ENCODE results near the gene CENPK.

The CENPK gene

DNA sequence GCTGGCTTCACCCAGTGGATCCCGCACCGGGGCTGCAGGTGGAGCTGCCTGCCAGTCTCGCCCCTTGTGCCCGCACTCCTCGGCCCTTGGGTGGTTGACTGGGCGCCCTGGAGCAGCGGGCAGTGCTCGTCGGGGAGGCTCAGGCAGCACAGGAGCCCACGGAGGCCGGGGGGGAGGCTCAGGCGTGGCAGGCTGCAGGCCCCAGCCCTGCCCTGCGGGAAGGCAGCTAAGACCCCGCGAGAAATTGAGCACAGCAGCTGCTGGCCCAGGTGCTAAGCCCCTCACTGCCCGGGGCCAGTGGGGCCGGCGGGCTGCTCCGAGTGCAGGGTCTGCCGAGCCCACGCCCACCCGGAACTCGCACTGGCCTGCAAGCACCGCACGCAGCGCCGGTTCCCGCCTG lies 77.6 kb downstream of the CENPK start:
- TF ChIP-seq, protein P1, sequence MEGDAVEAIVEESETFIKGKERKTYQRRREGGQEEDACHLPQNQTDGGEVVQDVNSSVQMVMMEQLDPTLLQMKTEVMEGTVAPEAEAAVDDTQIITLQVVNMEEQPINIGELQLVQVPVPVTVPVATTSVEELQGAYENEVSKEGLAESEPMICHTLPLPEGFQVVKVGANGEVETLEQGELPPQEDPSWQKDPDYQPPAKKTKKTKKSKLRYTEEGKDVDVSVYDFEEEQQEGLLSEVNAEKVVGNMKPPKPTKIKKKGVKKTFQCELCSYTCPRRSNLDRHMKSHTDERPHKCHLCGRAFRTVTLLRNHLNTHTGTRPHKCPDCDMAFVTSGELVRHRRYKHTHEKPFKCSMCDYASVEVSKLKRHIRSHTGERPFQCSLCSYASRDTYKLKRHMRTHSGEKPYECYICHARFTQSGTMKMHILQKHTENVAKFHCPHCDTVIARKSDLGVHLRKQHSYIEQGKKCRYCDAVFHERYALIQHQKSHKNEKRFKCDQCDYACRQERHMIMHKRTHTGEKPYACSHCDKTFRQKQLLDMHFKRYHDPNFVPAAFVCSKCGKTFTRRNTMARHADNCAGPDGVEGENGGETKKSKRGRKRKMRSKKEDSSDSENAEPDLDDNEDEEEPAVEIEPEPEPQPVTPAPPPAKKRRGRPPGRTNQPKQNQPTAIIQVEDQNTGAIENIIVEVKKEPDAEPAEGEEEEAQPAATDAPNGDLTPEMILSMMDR (IDR thresholded peaks at IDR 0.05; ENCODE audit: low read depth, low read length): no peak
- in situ Hi-C loops (cut with HindIII; ENCODE audit: low sequenced_read_pairs): no loop called here
- no peak overlapping the region for H3K4me3 ChIP-seq (ENCODE audit: low read depth, low read length)
- no peak for DNase-seq (ENCODE audit: low read depth, low spot score)

DNA sequence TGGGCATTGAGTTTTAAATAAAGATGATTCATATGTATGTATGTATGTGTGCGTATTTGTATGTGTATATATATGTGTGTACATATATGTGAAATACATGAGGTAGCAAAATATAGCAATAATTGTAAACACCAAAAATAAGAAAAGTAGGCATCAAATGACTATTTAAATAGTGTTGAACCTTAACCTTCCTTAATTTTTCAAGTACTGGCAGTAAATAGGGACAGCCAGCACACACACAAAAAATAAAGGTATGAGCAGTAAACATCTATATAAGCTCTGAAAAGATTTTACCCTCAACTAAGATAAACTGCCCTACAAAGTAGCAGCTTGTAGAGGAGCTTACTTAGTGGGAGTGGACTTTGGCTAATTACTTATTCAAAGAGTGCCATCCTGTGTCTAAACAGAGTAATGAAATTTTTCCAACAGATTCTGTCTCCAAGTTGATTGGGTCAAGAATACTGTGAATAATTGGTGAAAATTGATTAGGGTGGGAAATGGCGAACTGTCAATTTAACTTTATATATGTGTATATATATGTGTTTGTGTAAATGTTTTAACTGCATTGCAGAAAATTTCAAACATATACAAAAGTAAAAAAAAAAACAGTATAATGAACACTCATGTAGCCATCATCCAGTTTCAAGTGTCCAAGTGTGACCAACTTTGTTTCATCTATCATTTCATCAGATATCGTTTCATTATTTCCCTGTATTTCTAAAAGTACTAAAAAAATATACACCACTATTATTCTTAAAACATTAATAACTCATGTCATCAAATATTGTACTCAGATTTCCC lies 79.2 kb downstream of the CENPK start:
- in situ Hi-C loops (cut with HindIII; ENCODE audit: low sequenced_read_pairs): no loop called here
- peak; percentile 82 for DNase-seq (ENCODE audit: low read depth, low spot score)
- H3K4me3 ChIP-seq (ENCODE audit: low read depth, low read length): peak overlapping the region; percentile 53
- TF ChIP-seq, protein P1 (IDR thresholded peaks at IDR 0.05; ENCODE audit: low read depth, low read length): peak; percentile 36

DNA sequence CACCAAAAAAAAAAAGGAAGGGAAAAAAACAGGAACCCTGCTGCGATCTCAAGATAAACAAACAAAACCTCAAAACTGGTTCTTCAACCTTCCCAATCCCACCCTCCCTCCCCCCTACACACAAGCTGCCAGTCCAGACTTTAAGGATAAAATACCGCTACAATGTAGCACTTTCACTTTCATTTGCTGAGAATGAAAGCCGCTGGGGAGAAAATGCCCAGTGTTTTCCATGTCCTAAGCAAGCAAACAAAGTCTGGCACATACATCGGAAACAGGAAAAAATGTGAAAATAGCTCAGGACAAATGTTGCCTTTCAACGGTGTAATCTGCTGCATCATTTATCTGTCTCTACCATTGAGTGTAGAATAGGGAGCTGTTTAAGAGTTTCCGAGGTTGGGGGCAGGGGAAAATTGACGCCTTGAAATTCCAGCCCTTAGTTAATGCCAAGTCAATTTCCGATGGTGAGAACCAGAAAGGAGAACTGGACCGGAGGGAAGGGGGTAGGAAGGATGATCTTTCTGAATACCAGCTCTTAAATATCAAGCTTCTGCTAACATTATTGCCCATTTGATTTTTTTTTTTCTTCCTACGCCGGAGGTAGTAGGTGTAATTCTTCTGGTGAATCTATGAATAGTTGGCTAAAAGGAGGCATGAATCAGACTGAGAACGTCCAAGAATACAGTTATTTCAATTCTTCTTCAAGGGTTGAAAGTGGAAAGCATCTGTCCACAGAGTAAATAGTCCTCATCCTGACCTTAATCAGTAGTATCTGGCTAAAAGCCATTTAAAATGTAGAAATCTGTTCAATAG lies 80.0 kb downstream of the CENPK start:
- peak; percentile 86 for DNase-seq (ENCODE audit: low read depth, low spot score)
- peak overlapping the region; percentile 53 for H3K4me3 ChIP-seq (ENCODE audit: low read depth, low read length)
- TF ChIP-seq, protein P1 (IDR thresholded peaks at IDR 0.05; ENCODE audit: low read depth, low read length): no peak
- in situ Hi-C loops (cut with HindIII; ENCODE audit: low sequenced_read_pairs): no loop called here

DNA sequence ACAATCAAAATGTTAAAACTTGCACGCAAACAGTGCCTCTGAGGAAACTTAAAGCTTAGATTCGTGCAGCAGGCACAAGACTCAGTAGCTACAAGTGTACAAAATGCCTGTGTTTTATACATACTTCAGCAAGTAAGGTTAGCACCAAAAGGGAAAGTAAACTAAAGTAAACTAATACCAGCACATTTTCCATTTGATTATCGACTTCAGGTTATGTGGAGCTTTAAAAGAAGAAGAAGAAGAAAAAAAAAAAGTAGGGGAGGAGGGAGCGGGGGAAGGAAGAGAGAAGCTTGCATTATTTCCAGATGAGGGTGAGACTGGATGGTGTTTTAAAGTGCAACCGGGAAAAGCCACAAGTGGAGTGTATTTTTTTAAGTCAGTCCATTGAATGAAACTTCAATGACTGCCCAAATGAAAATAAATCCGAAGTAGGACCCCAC lies 80.7 kb downstream of the CENPK start:
- TF ChIP-seq, protein P1 (IDR thresholded peaks at IDR 0.05; ENCODE audit: low read depth, low read length): no peak
- peak; percentile 81 for DNase-seq (ENCODE audit: low read depth, low spot score)
- in situ Hi-C loops (cut with HindIII; ENCODE audit: low sequenced_read_pairs): no loop called here
- H3K4me3 ChIP-seq (ENCODE audit: low read depth, low read length): peak overlapping the region; percentile 53

DNA sequence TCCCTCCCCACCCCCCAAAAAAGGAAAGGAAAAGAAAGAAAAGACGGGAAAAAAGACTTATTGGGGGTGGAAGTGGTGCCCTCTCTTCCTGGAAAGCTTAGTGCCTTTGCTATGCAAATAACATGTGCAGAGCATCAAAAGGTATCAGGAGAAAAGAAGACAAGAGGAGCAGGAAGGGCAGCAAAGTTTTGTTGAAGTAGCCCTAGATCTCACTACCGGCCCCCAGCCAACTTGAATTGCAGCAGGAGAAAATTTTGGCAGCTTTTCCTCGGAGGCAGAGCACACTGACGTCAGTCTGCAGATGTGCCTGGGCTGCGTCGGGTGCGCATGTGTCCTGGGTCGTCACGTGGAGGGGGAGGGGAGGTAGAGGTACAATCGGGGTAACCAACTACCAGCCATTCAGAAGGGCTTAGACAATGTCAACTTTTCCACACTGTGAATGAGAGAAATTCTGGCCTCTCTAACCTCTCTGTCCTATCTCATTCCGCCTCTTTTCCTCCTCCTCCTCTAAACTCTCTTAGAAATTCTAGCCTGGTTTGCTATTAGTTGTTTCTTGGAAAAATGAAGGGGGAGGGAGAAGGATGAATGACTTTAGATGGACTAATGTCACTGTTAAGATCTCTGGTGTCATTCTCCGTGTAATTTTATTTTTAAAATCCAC lies 81.2 kb downstream of the CENPK start, which contains the start of gene ADAMTS6:
Gene ADAMTS6, minus strand, starts transcription at position 286 of the 661 bp plus-strand sequence. CDS start 8,247 bp downstream, outside the sequence.
- in situ Hi-C loops (cut with HindIII; ENCODE audit: low sequenced_read_pairs): no loop called here
- TF ChIP-seq, protein P1 (IDR thresholded peaks at IDR 0.05; ENCODE audit: low read depth, low read length): no peak
- H3K4me3 ChIP-seq (ENCODE audit: low read depth, low read length): peak within 1 kb of the TSS; percentile 53
- peak; percentile 97 for DNase-seq (ENCODE audit: low read depth, low spot score)

DNA sequence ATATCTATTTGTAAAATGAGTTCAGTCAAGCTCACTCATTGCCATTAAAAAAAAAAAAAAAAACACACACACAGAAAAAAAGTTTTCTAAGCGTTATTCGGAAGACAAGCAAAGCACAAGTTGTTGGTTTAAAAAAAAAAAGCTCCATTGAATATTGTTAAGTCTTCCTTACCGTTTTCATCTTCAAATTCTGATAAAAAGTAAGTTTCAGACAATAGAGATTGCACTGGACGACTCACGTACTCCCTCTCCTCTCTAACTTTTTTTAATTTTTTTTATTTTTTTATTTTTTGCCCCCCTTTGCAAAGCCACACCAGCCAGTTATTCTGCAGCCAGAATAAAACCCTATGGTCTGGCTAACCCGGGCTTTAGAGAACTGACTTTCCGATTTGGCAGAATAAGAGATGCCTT lies 81.8 kb downstream of the CENPK start:
- H3K4me3 ChIP-seq (ENCODE audit: low read depth, low read length): peak overlapping the region; percentile 53
- in situ Hi-C loops (cut with HindIII; ENCODE audit: low sequenced_read_pairs): no loop called here
- TF ChIP-seq, protein P1 (IDR thresholded peaks at IDR 0.05; ENCODE audit: low read depth, low read length): no peak
- no peak for DNase-seq (ENCODE audit: low read depth, low spot score)

Data from astrocyte of the spinal cord (primary cell).